Gastroesophageal sphincter (tissue), 3 donors: ENCODE data around the gene GPATCH2.

Experiments
- CTCF ChIP-seq, 4 experiments: fragments of 200-600 bp in 2 of 4; fragments of 450-650 bp in 2 of 4; sonication (generic) in 1 of 4; IDR thresholded peaks; one replicate each; pipeline ENCODE4 v1.5.1; 2017 to 2019; ENCODE audit warnings: antibody characterized with exemption in 4 of 4, mild to moderate bottlenecking in 2 of 4, moderate library complexity in 2 of 4
- EP300 ChIP-seq: sonication (generic); formaldehyde crosslinking; IDR thresholded peaks from one replicate; pipeline ENCODE4 v1.6.1; 2017; ENCODE audit warnings: antibody characterized with exemption, mild to moderate bottlenecking
- POLR2A ChIP-seq, 2 donors: fragments of 450-650 bp; IDR thresholded peaks; one replicate each; pipeline ENCODE4 v1.6.1; 2017; ENCODE audit warnings: antibody characterized with exemption in 2 of 2, mild to moderate bottlenecking in 2 of 2, moderate library complexity in 1 of 2
- POLR2AphosphoS5 ChIP-seq: sonication (generic); formaldehyde crosslinking; IDR thresholded peaks from one replicate; pipeline ENCODE4 v1.6.1; 2017; ENCODE audit warnings: antibody characterized with exemption

GRCh38 chr1:217419194-217419551 is 211.7 kb downstream of the GPATCH2 start:
- TF ChIP-seq POLR2A (IDR thresholded peaks at IDR 0.05): no peak
- no peak for TF ChIP-seq CTCF (IDR thresholded peaks at IDR 0.05)
- no peak for TF ChIP-seq EP300
- no peak for TF ChIP-seq POLR2AphosphoS5
